GM04504 (cell line): ENCODE measurements around the gene CDKN1B.

Experiments used
- DNase-seq: peaks from one replicate; pipeline ENCODE4 v3.0.0-alpha.2; 2012; ENCODE audit warnings: low read depth

CDKN1B gene

DNA sequence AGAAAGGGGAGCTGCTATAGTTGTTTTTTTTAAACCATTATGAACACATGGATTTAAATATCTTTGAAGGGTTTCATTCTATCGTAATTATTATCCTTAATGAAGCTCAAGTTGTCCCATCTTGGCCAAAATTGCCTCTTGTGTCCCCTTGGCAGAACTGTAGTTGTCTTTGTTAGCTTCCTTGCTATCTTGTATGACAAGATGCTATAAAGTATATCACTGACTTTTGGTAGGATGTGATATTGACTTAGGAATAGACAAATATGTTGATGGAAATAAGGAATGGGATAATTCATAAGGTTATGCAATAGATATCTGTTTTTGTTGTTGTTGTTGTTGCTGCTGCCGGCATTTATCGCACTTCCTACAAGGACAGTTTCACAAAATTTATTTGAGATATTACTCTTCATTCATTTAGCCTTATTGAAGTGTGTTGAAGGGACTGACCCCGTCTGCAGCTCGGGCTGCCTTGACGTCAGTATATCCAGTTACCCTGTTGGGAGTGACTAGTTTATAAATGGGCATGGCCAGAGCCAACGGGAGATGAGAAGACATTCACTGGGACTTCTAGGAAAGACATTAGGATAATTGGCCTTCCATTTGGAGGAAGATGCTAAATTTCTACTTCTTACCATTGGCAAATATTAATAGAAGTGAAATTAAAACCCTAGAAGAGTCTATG is 42.2 kb downstream of the CDKN1B start:
- no peak for DNase-seq

DNA sequence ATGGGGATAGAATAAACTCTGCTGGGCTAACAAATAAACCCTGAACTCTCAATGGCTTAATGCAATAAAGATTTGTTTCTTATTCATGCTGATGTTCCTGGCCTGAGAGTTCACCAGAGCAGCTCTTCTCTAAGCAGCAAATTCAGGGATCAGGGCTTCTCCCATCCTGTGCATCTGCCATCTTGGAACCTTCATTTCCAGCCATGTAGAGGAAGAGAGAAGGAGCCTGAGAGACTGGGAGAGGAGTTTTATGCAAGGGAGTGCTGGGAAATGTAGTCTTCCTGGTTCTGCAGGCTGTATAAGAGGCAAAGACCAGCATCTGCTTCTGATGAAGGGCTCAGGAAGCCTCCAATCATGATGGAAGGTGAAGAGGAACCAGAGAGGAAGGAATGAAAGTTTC is 47.7 kb downstream of the CDKN1B start:
- DNase-seq: no peak

GRCh38 chr12:12770262-12770661 is 53.1 kb downstream of the CDKN1B start:
- no peak for DNase-seq
